HG03139 (cell line): ENCODE data around the gene UBE2R2.
"Not testable (repeated sequence)": the region's sequence is repeated elsewhere in the genome, so short reads cannot be mapped to it uniquely, and the experiment has no call there.

Experiments used
- ATAC-seq: cut with Tn5 transposase; IDR thresholded peaks from one replicate; pipeline ENCODE4 v1.9.1; 2021; ENCODE audit not compliant: unreplicated experiment

The UBE2R2 gene

DNA sequence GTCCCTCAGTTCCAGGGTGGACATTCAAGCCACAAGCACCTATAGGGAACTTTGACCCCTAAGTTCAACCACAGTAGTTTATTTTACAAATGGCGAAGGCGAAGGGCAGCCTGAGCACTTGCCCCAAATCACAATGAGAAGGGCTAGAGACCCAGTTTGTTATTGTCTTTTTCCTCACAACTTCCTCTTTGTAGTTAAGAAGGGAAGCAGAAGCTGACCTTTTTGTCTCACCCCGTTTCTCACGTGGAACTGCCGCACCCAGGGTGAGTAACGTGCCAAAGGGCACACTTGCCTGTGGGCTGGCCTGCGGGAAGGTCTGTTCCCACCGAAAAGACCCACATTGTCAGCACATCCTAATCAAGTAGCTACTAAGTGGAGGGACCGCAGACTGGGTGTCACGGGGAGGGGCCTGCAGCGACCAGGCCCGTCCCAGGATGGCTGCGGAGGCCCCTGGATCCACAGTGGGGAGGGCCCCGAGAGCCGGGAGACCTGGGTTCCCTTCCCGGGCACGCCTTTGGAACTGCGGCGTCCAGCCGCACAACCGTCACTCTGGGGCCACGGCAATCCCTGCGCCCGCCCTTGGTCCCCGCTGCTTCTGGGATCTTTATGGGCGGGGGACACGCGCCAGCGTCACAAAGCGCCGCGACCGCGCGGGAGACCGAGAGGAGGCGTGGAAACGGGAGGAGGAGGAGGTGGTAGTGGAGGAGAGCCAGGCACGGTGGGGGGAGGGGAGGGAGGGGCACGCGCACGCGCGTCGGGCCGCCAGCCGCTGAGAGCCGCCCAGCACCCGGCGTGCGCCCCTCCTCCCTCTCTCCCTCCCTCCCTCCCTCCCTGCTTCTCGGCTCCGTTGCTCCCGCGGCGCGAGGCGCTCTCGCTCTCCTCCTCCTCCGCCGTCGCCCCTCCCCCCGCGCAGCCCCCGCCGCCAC, at the start of gene UBE2R2:
Gene UBE2R2 (plus strand): TSS at position 834 of the 926 bp plus-strand sequence. CDS start 598 bp downstream, outside the sequence.
- ATAC-seq = peak; percentile 48

DNA sequence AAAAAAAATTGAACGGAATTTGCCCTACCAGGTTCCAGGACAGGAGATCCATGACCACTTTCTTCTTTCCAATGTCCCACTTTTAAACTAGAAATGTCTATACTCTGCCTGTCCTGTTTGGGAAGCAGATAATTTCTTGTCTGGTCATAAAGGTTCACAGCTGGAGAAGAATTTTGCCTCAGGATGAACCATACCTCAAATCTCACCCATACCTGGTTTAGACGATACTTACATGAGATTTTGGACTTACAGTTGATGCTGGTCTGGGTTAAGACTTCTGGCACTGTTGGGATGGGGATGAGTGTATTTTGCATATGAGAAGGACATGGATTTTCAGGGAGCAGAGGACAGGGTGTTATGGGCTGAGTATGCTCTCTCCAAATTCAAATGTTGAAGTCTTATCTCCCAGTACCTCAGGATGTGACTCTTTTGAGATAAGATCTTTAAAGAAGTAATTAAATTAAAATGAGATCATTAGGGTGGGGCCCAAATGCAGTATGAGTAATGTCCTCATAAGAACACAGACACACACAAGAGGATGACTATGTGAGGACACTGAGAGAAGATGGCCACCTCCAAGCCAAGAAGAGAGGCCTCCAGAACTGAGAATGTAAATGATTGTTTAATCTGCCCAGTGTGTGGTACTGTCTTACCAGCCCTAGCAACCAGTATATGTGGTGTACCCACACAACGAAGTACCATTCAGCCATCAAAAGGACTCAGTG, 46.6 kb upstream of the UBE2R2 start:
- not testable (repeated sequence) for ATAC-seq

DNA sequence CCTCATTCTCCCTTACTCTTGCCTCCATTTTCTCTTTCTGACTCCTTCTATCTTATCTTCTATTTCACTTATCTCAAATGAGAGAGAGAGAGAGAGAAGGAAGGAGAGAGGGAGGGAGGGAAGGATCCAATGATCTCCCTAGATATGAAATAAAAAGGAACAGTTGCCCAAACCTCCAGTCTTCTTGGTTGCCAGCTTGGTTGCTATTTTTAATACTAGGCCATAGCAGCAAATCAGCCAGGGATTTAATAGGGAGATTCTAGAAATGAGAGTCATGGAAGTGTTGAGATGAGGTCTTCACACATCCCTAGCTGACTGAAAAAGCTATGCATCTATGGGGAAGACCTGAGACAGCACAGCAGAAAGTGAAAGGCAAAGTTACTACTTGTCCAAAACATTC, 43.8 kb upstream of the UBE2R2 start:
- ATAC-seq = not testable (repeated sequence)

- ATAC-seq = not testable (repeated sequence)
These were observed 42.8 kb upstream of the UBE2R2 start for GRCh38 chr9:33774074-33774659.

DNA sequence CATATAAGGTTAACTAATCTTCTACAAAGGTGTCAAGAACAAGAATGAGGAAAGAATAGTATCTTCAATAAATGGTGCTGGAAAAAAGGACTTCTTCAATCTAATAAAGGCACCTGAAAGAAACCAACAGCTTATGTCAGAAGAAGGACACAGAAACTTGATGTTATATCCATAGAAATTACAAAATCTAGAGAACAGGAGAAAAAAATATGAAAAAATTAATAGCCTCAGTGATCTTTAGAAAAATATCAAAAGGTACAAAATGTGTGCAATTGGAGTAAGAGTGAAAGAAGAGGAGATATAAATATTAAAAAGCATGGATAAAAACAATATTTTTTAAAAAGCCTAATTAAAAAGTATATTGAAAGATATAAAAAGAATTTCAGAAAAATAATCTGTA, 40.4 kb upstream of the UBE2R2 start:
- no peak for ATAC-seq

DNA sequence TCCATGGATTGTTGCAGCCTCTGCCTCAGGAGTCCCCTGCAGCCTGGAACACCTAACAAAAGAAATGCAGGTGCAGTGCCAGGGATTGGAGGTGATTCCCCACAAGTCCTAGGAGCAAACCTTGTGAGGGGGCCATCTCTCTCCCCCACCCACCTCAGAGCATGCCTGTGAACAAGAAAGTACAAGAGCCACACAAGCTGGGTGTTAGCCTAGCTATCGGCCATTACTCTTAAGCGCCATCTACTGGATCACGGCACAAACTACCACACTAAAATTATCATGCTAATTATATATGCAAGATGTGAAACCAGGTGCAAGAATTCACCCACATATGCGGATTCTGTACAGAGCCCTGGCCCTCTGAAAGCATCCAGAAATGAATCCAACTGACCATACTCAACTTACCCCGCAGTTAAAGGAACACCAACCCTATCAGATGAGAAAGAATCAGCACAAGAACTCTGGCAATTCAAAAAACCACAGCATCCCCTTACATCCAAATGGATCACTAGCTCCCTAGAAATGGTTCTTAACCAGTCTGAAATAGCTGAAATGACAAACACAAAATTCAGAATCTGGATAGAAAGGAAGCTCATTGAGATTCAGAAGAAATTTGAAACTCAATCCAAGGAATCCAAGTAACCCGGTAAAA, 38.1 kb upstream of the UBE2R2 start:
- no peak for ATAC-seq

DNA sequence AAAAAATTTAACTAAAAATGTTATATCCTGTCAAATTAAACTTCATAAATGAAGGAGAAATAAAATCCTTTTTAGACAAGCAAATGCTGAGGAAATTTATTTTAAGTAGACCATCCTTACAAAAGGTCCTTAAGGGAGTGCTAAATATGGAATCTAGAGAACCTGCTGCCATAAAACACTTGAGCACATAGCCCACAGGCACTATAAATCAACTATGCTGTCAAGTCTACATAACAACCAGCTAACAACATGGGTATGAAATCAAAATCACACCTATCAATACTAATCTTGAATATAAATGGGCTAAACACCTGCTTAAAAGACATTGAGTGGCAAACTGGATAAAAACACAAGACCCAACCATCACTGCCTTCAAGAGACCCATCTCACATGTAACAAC, 36.7 kb upstream of the UBE2R2 start:
- no peak for ATAC-seq

DNA sequence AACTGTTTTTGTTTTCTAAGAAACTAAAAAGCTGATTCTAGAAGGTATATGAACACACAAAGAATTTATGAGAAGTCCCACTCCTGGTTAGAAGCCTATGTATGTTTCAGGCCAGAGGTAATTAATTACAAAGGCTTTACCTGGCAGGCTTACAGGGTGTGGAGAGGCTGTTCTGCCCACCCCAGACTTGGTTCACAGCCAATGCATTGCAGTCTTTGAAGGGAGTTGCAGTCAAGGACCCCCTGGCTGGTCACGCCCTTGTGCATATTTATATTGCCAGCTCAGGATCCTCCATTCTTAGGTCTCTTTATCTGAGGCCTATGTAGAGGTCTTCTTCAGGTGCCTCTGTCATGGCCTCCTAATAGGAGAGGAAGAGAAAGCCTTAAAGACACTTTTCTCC, 35.2 kb upstream of the UBE2R2 start:
- ATAC-seq = no peak

- ATAC-seq = no peak
These were observed 34.4 kb upstream of the UBE2R2 start for GRCh38 chr9:33782395-33783152.

GRCh38 chr9:33785914-33786313, 31.0 kb upstream of the UBE2R2 start:
- ATAC-seq = no peak

DNA sequence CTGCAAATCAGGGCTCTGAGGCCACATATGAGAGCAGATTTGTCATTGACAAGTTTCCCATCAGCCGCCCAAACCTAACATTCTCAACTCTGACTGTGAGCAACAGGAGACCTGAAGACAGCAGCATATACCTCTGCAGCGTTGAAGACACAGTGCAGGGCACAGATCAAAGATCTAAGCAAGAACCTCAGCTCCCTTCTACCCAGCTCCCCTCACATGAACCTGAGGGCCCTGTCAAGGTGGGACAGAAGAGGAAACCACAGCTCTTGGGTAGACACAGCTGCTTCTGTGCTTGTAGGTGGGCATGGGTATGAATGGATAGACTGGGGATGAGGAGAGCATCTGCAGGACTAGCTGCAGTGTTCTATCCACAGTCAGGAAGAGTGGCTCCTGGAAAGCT, 30.3 kb upstream of the UBE2R2 start:
- ATAC-seq = no peak

- ATAC-seq = no peak
These were observed 29.1 kb upstream of the UBE2R2 start for GRCh38 chr9:33787839-33788238.

GRCh38 chr9:33789429-33789828, 27.5 kb upstream of the UBE2R2 start:
- not testable (repeated sequence) for ATAC-seq

DNA sequence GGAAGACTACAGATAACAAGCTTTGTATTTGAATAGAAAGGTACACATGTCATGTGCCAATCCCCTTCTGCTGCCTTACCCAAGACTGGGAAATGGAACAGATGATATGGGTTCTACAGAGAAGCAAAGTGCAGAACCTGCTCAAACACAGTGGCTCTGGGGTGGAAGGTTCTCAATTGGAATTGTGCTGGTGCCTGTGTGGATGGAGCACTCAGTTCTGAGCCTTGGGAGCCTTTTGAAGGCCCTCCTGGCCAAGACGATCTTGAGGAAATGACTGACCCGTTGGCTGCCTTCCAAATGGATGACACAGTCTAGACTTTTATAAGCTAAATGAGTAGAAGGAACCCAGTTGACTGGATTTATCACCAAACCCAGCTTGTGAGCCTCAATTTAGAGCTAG, 25.8 kb upstream of the UBE2R2 start:
- ATAC-seq = no peak

DNA sequence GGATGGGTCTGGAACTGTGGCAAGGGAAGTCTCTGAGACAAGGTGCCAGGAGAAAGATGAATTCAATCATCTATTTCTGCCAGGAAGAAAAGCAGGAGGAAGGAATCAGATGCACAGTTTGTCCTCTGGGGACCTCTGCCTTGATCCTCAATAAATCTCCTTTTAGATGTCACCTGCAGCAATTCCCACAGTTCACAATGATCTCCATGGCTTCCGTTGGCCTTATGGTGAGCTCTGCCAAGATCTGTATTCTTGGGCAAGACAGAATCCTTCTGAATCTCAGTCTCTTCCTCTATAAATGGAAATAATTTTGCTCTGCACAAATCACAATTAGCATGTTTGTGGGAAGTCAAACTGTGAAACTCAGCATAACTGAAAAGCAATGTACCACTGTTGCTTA, 23.5 kb upstream of the UBE2R2 start:
- ATAC-seq = not testable (repeated sequence)

DNA sequence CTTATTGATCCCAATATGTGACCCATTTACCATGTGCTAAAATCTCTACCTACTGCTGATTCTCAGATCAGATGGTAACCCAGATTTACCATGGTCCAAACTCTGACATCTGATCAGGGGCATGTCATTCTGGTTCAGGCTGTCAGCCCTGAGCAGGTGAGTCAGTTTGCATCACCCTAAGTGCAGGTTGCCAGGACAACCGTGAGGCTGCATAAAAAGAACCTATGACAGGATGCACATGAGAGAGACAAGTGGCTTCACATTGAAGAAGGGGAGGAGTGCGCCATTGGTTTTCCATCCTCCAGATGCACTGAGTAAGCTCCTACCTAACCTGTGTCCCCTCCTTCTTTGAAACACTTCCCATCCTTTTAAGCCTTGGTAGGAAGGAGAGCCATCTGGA, 22.4 kb upstream of the UBE2R2 start:
- ATAC-seq = no peak

- ATAC-seq = no peak
These were observed 21.7 kb upstream of the UBE2R2 start, which contains the start of gene PRSS3 for GRCh38 chr9:33795281-33795680. TSS of gene PRSS3 (plus strand) at chr9:33795561. CDS start at chr9:33795574, 13 bp downstream.

- no peak for ATAC-seq
These were observed 21.1 kb upstream of the UBE2R2 start for GRCh38 chr9:33795819-33796218.

GRCh38 chr9:33796679-33797078, 20.3 kb upstream of the UBE2R2 start:
- not testable (repeated sequence) for ATAC-seq

- ATAC-seq = no peak
These were observed 19.1 kb upstream of the UBE2R2 start for GRCh38 chr9:33797837-33798236.
